Activated gamma-delta T cell (primary cell): ENCODE measurements around the gene PTH.

ENCODE experiments used
- DNase-seq: peaks from one replicate; lab custom pipeline; 2025; lab: John Stamatoyannopoulos, UW
- total RNA-seq, 2 donors: gene quantifications; one replicate each; lab custom pipeline; 2026; lab: John Stamatoyannopoulos, UW

Gene PTH
- total RNA-seq, result 0 reads per million in 2 donors

GRCh38 chr11:13495929-13496328 lies at the start of gene PTH:
Gene PTH (minus strand): TSS chr11:13495997. CDS start chr11:13492855, 3,142 bp downstream.
- DNase-seq, result no peak

GRCh38 chr11:13538044-13538443 lies 42.2 kb upstream of the PTH start:
- no peak for DNase-seq

- no peak for DNase-seq
These were observed 40.0 kb upstream of the PTH start for GRCh38 chr11:13535819-13536218.

- DNase-seq, result no peak
These were observed 38.6 kb upstream of the PTH start for GRCh38 chr11:13534358-13534757.

- no peak for DNase-seq
These were observed 29.5 kb upstream of the PTH start for GRCh38 chr11:13525257-13525656.

GRCh38 chr11:13503393-13503792 lies 7.6 kb upstream of the PTH start:
- no peak for DNase-seq

GRCh38 chr11:13502492-13502891 lies 6.7 kb upstream of the PTH start:
- no peak for DNase-seq

GRCh38 chr11:13494051-13494450 lies 1.7 kb downstream of the PTH start:
- DNase-seq, result no peak

- no peak for DNase-seq
These were observed 8.2 kb downstream of the PTH start for GRCh38 chr11:13487661-13488030.

GRCh38 chr11:13486926-13487660 lies 8.7 kb downstream of the PTH start:
- DNase-seq, result peak; percentile 42

- no peak for DNase-seq
These were observed 15.6 kb downstream of the PTH start for GRCh38 chr11:13480198-13480597.

- no peak for DNase-seq
These were observed 16.1 kb downstream of the PTH start for GRCh38 chr11:13479688-13480087.

- no peak for DNase-seq
These were observed 20.7 kb downstream of the PTH start for GRCh38 chr11:13475091-13475490.

GRCh38 chr11:13473013-13473722 lies 22.6 kb downstream of the PTH start:
- DNase-seq, result no peak

GRCh38 chr11:13468750-13469149 lies 27.0 kb downstream of the PTH start:
- DNase-seq, result no peak

GRCh38 chr11:13465909-13466371 lies 29.9 kb downstream of the PTH start:
- DNase-seq, result no peak

- no peak for DNase-seq
These were observed 32.0 kb downstream of the PTH start for GRCh38 chr11:13463779-13464290.

GRCh38 chr11:13462901-13463778 lies 32.7 kb downstream of the PTH start, which contains the start of gene BTBD10:
Gene BTBD10 (minus strand): TSS chr11:13463222. CDS start chr11:13445124, 18,098 bp downstream.
- peak; percentile 87 for DNase-seq

GRCh38 chr11:13462311-13462900 lies 33.4 kb downstream of the PTH start:
- peak; percentile 39 for DNase-seq

- no peak for DNase-seq
These were observed 34.5 kb downstream of the PTH start for GRCh38 chr11:13461291-13461690.

- DNase-seq, result no peak
These were observed 44.9 kb downstream of the PTH start for GRCh38 chr11:13450832-13451397.
